ENCODE results near the gene MAST4. TPM values are rescaled to one million over a fixed set of nuclear protein-coding genes. Genes with fewer than 3 reads are reported as not detected.

The MAST4 gene
- total RNA-seq, 2 donors from 2014 or later: 11.0 to 11.5 TPM

- Mint-ChIP-seq H3K9me3 (no peaks in the 10 kb centered on the region), H3K27me3 (ENCODE audit: insufficient read depth) (peaks cover 2% of the 10 kb centered on the region), H3K4me1 (peaks cover 29% of the 10 kb centered on the region), H3K36me3 (ENCODE audit: low read depth) (no peaks in the 10 kb centered on the region), H3K27ac (no peak overlapping the region), H3K4me3 (no peak overlapping the region)
- Histone ChIP-seq H3K9ac (ENCODE audit: extremely low read depth, low read length, poor library complexity, severe bottlenecking) (no peak overlapping the region), H3K36me3 (ENCODE audit: control insufficient read depth, insufficient read depth, low read length) (no peaks in the 10 kb centered on the region), H3K27me3 (ENCODE audit: control insufficient read depth, insufficient read depth, low read length, poor library complexity, severe bottlenecking) (no peaks in the 10 kb centered on the region), H3K4me1 (ENCODE audit: control insufficient read depth, insufficient read depth, low read length) (no peaks in the 10 kb centered on the region), H3K27ac (ENCODE audit: low read depth, low read length) (no peak overlapping the region), H3K9me3 (ENCODE audit: control insufficient read depth, low read length) (no peaks in the 10 kb centered on the region), H3K4me3 (ENCODE audit: low read length) (no peak overlapping the region)
- DNase-seq: no peak
- TF ChIP-seq CTCF (conservative IDR thresholded peaks at IDR 0.05): no peak
- 94 to 98% methylated on average over 3 of the region's 3 CpGs for WGBS, 2 experiments (ENCODE audit: insufficient coverage in 1 of 2, insufficient read length in 1 of 2)
Observed at GRCh38 chr5:66874004-66874403, 277.8 kb downstream of the MAST4 start.

DNA sequence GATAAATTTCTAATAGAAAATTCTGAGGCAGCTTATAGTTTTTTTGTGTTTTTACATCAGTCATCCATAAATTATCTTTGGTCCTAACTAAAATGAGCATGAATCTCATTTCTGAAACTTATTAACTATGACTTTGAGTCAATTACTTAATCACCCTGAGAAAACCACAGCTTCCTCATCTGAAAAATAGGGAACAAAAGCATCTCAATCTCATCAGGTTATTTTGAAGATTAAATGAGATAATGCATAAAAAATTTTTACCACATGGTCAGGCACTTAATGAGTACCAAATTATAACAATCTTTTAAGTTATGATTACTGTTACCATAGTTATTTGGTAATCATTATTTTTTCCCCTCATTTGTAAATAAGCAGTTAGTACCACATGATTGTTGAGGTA is 279.1 kb downstream of the MAST4 start:
- Histone ChIP-seq H3K4me1 (ENCODE audit: control insufficient read depth, insufficient read depth, low read length) (no peaks in the 10 kb centered on the region), H3K4me3 (ENCODE audit: low read length) (no peak overlapping the region), H3K9me3 (ENCODE audit: control insufficient read depth, low read length) (no peaks in the 10 kb centered on the region), H3K36me3 (ENCODE audit: control insufficient read depth, insufficient read depth, low read length) (no peaks in the 10 kb centered on the region), H3K9ac (ENCODE audit: extremely low read depth, low read length, poor library complexity, severe bottlenecking) (no peak overlapping the region), H3K27ac (ENCODE audit: low read depth, low read length) (no peak overlapping the region), H3K27me3 (ENCODE audit: control insufficient read depth, insufficient read depth, low read length, poor library complexity, severe bottlenecking) (no peaks in the 10 kb centered on the region)
- no peak for DNase-seq
- no peaks in the 10 kb centered on the region for H3K9me3 Mint-ChIP-seq
- peaks cover 2% of the 10 kb centered on the region for H3K27me3 Mint-ChIP-seq (ENCODE audit: insufficient read depth)
- TF ChIP-seq CTCF (conservative IDR thresholded peaks at IDR 0.05): no peak
- peaks cover 24% of the 10 kb centered on the region for H3K4me1 Mint-ChIP-seq
- no peaks in the 10 kb centered on the region for H3K36me3 Mint-ChIP-seq (ENCODE audit: low read depth)
- H3K4me3 Mint-ChIP-seq: no peak overlapping the region
- H3K27ac Mint-ChIP-seq: no peak overlapping the region

DNA sequence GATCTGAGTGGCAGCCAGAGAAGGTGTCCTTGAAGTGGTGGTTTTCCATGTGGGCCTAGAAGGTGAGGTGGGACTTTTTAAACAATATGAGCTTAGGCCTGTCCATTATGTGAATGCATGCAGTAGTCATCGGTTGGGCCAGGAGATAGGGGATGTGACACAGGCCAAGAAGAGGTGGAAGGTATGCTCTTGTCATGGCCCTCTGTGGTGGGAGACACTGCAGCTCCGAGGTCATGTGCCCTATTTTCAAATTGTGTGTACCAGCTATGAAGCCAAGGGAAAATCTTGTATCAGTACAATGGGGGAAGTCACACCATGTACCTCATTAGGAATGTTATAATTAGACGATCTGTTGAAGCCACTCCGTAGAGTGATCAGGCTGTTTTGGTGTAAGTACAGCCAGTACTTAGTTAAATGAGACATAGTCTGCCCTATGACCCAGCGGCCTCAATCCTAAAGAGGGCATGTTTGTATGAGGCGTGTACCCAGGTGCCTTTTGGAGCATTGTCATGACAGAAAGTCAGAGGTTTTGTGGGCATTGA is 280.1 kb downstream of the MAST4 start:
- Histone ChIP-seq H3K4me1 (ENCODE audit: control insufficient read depth, insufficient read depth, low read length) (no peaks in the 10 kb centered on the region), H3K4me3 (ENCODE audit: low read length) (no peak overlapping the region), H3K9ac (ENCODE audit: extremely low read depth, low read length, poor library complexity, severe bottlenecking) (no peak overlapping the region), H3K36me3 (ENCODE audit: control insufficient read depth, insufficient read depth, low read length) (no peaks in the 10 kb centered on the region), H3K27ac (ENCODE audit: low read depth, low read length) (no peak overlapping the region), H3K9me3 (ENCODE audit: control insufficient read depth, low read length) (no peaks in the 10 kb centered on the region), H3K27me3 (ENCODE audit: control insufficient read depth, insufficient read depth, low read length, poor library complexity, severe bottlenecking) (no peaks in the 10 kb centered on the region)
- Mint-ChIP-seq H3K27me3 (ENCODE audit: insufficient read depth) (no peaks in the 10 kb centered on the region), H3K4me3 (no peak overlapping the region), H3K9me3 (no peaks in the 10 kb centered on the region), H3K36me3 (ENCODE audit: low read depth) (no peaks in the 10 kb centered on the region), H3K4me1 (peaks cover 25% of the 10 kb centered on the region), H3K27ac (no peak overlapping the region)
- TF ChIP-seq CTCF (conservative IDR thresholded peaks at IDR 0.05): no peak
- DNase-seq: no peak
- 93 to 100% methylated on average over 2 to 6 of the region's 6 CpGs for WGBS, 2 experiments (ENCODE audit: insufficient coverage in 1 of 2, insufficient read length in 1 of 2)

Data from endodermal cell (in vitro differentiated cells).